A673 (cell line): Measurements from ENCODE around the gene PRDM12. TPM values are rescaled to one million over a fixed set of nuclear protein-coding genes. Genes with fewer than 3 reads are reported as not detected.
A peak's percentile ranks its signal among the peaks of the same experiment; 100 is the strongest.

Experiments used
- BruUV-seq: library from RNA; stranded (reverse); fragments of 400-500 nt; replicated peaks from 2 replicates; lab custom pipeline; 2021; lab: Mats Ljungman, UMichigan
- CTCF ChIA-PET: fragments of 300-600 bp; sonication (Branson Sonifier 250); formaldehyde crosslinking; loops from one replicate; lab custom pipeline; 2022; ENCODE audit warnings: antibody characterized with exemption; lab: Charles Lee
- POLR2A ChIA-PET: fragments of 300-600 bp; sonication (Branson Sonifier 250); formaldehyde crosslinking; loops from one replicate; lab custom pipeline; 2022; ENCODE audit warnings: antibody characterized with exemption; ENCODE audit not compliant: low non-redundant PET; lab: Charles Lee
- DNase-seq: peaks from one replicate; pipeline ENCODE4 v3.0.0-alpha.2; 2015; ENCODE audit warnings: low spot score
- H3K27ac ChIP-seq: fragments of 200-600 bp; sonication (generic); 2 replicates; pipeline ENCODE4 v1.5.1; 2016; ENCODE audit warnings: mixed run types, low read depth, mild to moderate bottlenecking, mixed read lengths, antibody characterized with exemption, low read length; ENCODE audit not compliant: poor library complexity, severe bottlenecking
- H3K27me3 ChIP-seq: fragments of 200-600 bp; sonication (generic); replicated peaks from 2 replicates; pipeline ENCODE4 v1.6.1; 2017; ENCODE audit warnings: mixed run types, low read depth, mild to moderate bottlenecking, mixed read lengths, antibody characterized with exemption, low read length; ENCODE audit not compliant: insufficient read depth, poor library complexity
- H3K36me3 ChIP-seq: fragments of 200-600 bp; sonication (generic); 2 replicates; pipeline ENCODE4 v1.6.1; 2016; ENCODE audit warnings: mixed run types, mild to moderate bottlenecking, mixed read lengths, antibody characterized with exemption, low read length; ENCODE audit not compliant: insufficient read depth, poor library complexity, severe bottlenecking
- H3K4me1 ChIP-seq: fragments of 200-600 bp; sonication (generic); 2 replicates; pipeline ENCODE4 v1.6.1; 2017; ENCODE audit warnings: mixed run types, mild to moderate bottlenecking, mixed read lengths, antibody characterized with exemption, low read length; ENCODE audit not compliant: insufficient read depth, poor library complexity, severe bottlenecking
- H3K4me3 ChIP-seq: fragments of 200-600 bp; sonication (generic); 2 replicates; pipeline ENCODE4 v1.5.1; 2016; ENCODE audit warnings: low read depth, mixed run types, mild to moderate bottlenecking, mixed read lengths, low read length; ENCODE audit not compliant: poor library complexity, severe bottlenecking
- H3K9me3 ChIP-seq: fragments of 200-600 bp; sonication (generic); 2 replicates; pipeline ENCODE4 v1.6.1; 2016; ENCODE audit warnings: mixed run types, low read depth, mild to moderate bottlenecking, mixed read lengths, antibody characterized with exemption, low read length; ENCODE audit not compliant: poor library complexity, severe bottlenecking
- EZH2 ChIP-seq: fragments of 200-600 bp; sonication (generic); IDR thresholded peaks from 2 replicates; pipeline ENCODE4 v1.6.1; 2017; ENCODE audit warnings: borderline replicate concordance, low read depth, mild to moderate bottlenecking, mixed read lengths, antibody characterized with exemption, low read length; ENCODE audit not compliant: poor library complexity, severe bottlenecking
- intact Hi-C: fragments of 100-400 bp; cut with micrococcal nuclease; formaldehyde crosslinking; loops from one replicate; pipeline ENCODE4 v1.10.0; 2022; ENCODE audit not compliant: unreplicated experiment
- total RNA-seq: library from RNA; stranded (reverse); gene quantifications from 2 replicates; pipeline ENCODE4 v1.2.3, GENCODE V29; 2021
- TF ChIP-seq, protein P1 (sequence below): fragments of 300-800, 200-600 bp; sonication (generic); conservative IDR thresholded peaks from 2 replicates; pipeline ENCODE4 v1.5.1; 2017; ENCODE audit warnings: low read depth, mild to moderate bottlenecking, antibody characterized with exemption, low read length, moderate library complexity, mixed read lengths

Gene PRDM12
- total RNA-seq, 1 experiment from 2014 or later, result not detected

- no peak overlapping the region for H3K4me3 ChIP-seq
- H3K36me3 ChIP-seq, result no peaks in the 10 kb centered on the region
- no peak for TF ChIP-seq EZH2
- TF ChIP-seq, protein P1, sequence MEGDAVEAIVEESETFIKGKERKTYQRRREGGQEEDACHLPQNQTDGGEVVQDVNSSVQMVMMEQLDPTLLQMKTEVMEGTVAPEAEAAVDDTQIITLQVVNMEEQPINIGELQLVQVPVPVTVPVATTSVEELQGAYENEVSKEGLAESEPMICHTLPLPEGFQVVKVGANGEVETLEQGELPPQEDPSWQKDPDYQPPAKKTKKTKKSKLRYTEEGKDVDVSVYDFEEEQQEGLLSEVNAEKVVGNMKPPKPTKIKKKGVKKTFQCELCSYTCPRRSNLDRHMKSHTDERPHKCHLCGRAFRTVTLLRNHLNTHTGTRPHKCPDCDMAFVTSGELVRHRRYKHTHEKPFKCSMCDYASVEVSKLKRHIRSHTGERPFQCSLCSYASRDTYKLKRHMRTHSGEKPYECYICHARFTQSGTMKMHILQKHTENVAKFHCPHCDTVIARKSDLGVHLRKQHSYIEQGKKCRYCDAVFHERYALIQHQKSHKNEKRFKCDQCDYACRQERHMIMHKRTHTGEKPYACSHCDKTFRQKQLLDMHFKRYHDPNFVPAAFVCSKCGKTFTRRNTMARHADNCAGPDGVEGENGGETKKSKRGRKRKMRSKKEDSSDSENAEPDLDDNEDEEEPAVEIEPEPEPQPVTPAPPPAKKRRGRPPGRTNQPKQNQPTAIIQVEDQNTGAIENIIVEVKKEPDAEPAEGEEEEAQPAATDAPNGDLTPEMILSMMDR, result no peak
- H3K27me3 ChIP-seq, result no peaks in the 10 kb centered on the region
- no peak for DNase-seq
- BruUV-seq, result no TSS peak
- H3K9me3 ChIP-seq, result no peaks in the 10 kb centered on the region
- intact Hi-C loops, result no loop called here
- H3K27ac ChIP-seq, result no peak overlapping the region
- peaks cover 4% of the 10 kb centered on the region for H3K4me1 ChIP-seq
- ChIA-PET POLR2A (no interaction called here), CTCF (no interaction called here)
These were observed 23.2 kb downstream of the PRDM12 start for GRCh38 chr9:130687615-130688014.

GRCh38 chr9:130688072-130688471 lies 23.7 kb downstream of the PRDM12 start:
- H3K36me3 ChIP-seq, result no peaks in the 10 kb centered on the region
- no peak for DNase-seq
- no peaks in the 10 kb centered on the region for H3K27me3 ChIP-seq
- no peak overlapping the region for H3K27ac ChIP-seq
- peaks cover 4% of the 10 kb centered on the region for H3K4me1 ChIP-seq
- TF ChIP-seq, protein P1, result no peak
- no peak for TF ChIP-seq EZH2
- BruUV-seq, result no TSS peak
- CTCF ChIA-PET, result interaction anchor here (0.6 kb wide), 1 partner anchor 162 kb away, joined by 4 read pairs; no protein-coding TSS in a partner anchor
- intact Hi-C loops, result no loop called here
- no peaks in the 10 kb centered on the region for H3K9me3 ChIP-seq
- POLR2A ChIA-PET, result no interaction called here
- no peak overlapping the region for H3K4me3 ChIP-seq

DNA sequence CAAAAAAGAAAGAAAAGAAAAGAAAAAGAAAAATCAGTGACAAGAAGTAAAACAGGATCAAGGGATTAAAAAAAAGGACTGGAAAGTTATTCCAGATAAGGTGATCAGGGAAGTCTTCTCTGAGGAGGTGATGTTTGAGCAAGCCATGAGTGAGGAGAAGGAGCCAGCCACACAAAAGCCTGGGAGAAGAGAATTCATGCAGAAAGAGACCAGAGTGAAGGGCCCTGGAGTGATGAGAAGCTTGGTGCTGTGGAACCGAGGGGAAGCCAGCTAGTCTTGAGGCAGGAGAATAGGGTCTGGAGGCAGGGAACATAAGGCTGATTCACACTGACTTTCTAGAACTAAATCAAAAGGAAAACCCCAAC lies 25.2 kb downstream of the PRDM12 start:
- Histone ChIP-seq H3K27ac (peak overlapping the region; percentile 63), H3K36me3 (no peaks in the 10 kb centered on the region), H3K27me3 (no peaks in the 10 kb centered on the region), H3K4me3 (peak overlapping the region; percentile 50), H3K4me1 (peaks cover 4% of the 10 kb centered on the region), H3K9me3 (no peaks in the 10 kb centered on the region)
- no peak for TF ChIP-seq EZH2
- TF ChIP-seq, protein P1, result no peak
- DNase-seq, result no peak
- intact Hi-C loops, result no loop called here
- BruUV-seq, result no TSS peak
- ChIA-PET POLR2A (interaction anchor here (0.5 to 1.4 kb wide), 4 partner anchors 231 to 1892 kb away, joined by 4 to 18 read pairs (median 4); no protein-coding TSS in a partner anchor), CTCF (interaction anchor here (2.3 kb wide), 1 partner anchor 11 kb away, joined by 9 read pairs; no protein-coding TSS in a partner anchor)
